T-helper 2 cell (primary cell): ENCODE data around the gene PCGF5.
A peak's percentile ranks its signal among the peaks of the same experiment; 100 is the strongest.
"Not testable (repeated sequence)": the region's sequence is repeated elsewhere in the genome, so short reads cannot be mapped to it uniquely, and the experiment has no call there.

Experiments used
- DNase-seq, 5 experiments: peaks; one replicate each; pipeline versions ENCODE4 v3.0.0 to v3.0.0-alpha.2; 2012 to 2022

PCGF5 gene

DNA sequence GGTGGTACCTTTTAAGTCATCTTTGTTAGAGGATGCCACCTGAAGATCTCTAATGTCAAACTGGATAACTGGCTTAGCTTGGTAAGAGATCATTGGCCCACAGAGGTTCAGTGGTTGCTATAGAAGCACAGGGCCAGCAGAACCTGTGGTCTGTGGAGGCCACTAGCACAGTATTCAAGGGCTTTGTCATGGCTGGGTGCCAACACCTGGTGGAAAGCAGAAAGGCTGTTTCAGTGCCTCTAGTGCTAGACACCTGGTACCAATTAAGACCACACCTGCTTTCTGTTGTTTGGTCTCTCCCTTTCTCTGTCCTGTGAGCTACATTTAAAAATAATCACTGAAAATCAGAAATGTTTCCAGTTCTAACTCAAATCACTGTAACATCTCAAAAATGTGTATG lies 10.0 kb upstream of the PCGF5 start:
- peak in 1 of 5 experiments; percentile 63 for DNase-seq

DNA sequence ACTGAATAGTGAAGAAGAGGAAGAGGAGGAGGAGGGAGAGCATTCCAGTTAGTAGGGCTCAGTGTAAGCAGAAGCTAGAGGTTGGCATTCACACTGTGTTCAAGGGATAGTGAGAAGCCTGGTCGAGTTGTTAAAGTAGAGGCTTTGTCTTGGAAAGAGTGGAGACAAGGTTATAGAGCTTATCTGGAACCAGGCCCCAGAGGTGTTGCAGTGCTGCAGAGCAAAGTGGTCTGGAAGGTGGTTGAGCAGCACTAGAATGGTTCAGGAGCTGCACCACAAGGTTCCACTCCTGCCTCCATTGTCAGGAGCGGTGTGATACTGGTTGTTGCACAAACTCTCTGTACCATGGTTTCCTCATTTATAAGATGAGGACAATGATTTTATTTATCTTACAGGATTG lies 8.8 kb upstream of the PCGF5 start:
- no peak for DNase-seq

DNA sequence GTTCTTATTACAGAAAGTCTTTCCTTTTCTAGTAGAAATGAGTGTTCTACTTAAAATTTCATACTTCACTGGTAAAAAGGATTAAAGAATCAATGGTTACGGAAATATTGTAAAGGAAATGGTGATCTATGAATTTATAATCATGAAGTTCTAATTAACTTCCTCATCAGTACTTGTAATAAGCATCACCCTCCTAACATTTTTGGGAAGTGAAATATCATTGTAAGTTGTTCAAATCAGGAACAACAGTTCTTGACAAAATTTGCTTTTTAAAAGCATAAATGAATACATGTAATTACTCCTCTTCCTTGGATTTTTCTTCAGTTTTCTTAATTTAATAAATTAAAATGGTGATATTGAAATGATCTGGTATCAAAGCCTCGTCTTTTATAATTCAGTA lies 5.6 kb upstream of the PCGF5 start:
- no peak for DNase-seq

- DNase-seq, result no peak
Observed at GRCh38 chr10:91215384-91215783, 5.1 kb upstream of the PCGF5 start.

GRCh38 chr10:91219371-91220193 lies 881 bp upstream of the PCGF5 start:
- no peak for DNase-seq

DNA sequence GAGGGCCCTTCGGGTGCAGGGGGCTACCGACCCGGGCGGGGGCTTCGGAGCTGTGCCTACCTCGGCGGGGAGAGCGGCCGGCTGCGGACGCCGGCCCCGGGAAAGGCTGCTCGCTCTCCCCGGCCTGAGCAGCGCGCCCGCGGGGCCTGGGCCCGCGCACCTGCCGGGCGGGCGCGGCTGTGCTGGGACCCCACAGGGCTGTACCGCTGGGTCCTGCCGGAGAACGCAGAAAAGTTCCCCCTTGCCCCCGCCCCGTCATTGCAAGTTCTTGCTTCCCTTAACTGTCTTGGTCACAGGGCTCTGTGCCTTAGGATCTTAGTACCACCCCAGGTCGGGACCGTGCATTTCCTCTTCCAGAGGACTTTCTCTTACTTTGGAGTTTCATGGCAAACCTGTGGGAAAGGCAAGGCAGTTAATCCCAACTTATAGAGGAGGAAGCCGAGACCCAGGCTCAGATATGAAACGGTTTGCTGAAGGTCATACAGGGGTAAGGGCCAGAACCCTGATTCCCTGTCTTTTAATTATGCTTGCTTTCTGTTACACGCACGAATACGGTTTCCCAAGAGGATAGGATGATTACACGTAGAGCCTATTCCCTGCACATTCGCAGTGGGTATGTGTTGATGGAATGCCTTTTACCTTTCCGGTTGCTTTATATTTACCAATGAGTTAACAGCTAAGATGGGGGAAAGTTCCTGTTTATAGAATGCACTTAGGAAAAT lies 652 bp downstream of the PCGF5 start:
- peak in 3 of 5 experiments; percentile 11 to 47 (median 12) for DNase-seq

DNA sequence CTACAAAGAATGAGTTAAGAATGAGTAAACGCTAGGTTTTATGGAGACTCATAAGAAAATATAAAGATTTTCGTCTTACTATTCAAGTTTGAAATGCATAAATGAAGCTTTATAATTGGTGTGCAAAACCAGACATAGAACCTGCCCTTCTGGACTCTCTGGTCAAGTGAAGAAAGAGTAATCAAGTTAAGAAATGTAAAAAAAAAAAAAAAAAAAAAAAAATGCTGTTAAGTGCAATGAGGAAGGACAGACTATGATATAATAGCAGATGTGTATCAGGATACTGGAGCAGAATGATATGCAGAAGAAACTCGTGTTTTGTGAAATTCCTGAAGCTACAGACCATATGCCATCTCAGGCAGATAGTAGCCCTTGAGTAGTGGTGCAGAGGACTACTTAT lies 5.6 kb downstream of the PCGF5 start:
- no peak for DNase-seq

GRCh38 chr10:91227576-91227975 lies 7.1 kb downstream of the PCGF5 start:
- DNase-seq, result peak in 1 of 5 experiments; percentile 66

DNA sequence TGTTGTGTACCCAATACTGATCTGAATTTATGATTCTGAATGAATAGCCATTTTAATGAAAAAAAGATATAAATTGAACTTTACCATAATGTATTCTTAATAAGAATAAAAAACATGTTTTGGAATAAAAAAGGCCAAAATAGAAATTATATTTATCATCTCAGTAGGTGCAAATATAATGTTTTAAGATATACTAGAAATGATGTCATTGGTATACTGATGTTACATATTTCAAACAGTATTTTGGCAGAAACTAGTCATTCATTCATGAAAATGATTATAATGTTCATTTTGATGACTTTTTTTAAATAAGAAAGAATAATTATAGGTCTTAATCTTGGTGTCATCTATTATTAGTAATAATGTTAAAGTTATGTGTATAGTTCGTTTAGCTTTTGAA lies 9.2 kb downstream of the PCGF5 start:
- no peak for DNase-seq

GRCh38 chr10:91238191-91238590 lies 17.7 kb downstream of the PCGF5 start:
- no peak for DNase-seq

GRCh38 chr10:91239789-91240188 lies 19.3 kb downstream of the PCGF5 start:
- DNase-seq, result no peak

GRCh38 chr10:91242940-91243339 lies 22.5 kb downstream of the PCGF5 start:
- DNase-seq, result peak in 1 of 5 experiments; percentile 29

DNA sequence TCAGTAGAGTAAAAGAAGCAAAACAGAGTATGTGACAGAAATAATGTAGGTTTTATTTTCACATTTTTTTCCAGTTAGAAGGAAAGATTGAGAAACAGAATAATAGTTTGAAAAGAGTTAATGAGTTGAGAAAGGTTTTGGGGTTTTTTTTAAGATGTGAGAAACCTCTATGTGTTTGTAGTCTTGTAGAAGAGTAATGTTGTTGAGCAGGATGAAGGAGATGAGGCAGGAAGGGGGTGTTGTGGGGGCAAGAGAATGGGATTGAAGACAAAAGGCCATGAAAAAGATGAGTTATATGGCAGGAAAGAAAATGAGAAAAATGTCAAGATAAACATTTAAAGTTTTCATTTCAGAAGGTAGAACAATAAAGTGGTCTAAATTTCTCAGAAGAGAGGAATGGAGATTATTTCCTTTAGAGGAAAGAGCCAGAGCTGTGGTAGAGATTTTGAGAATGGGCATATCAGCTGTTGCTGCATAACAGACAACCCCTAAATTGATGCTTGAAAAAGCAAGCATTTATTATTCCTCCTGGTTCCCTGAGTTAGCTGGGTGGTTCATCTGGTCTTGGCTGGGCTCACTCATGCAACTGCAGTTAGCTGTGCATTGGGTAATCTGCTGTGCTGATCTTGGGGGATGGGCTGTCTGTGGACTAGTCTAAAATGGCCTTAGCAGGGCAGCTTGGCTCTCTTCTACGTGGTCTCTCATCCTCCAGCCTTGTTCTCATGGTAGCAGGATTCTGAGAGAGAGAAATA lies 27.1 kb downstream of the PCGF5 start:
- peak in 1 of 5 experiments; percentile 14 for DNase-seq

DNA sequence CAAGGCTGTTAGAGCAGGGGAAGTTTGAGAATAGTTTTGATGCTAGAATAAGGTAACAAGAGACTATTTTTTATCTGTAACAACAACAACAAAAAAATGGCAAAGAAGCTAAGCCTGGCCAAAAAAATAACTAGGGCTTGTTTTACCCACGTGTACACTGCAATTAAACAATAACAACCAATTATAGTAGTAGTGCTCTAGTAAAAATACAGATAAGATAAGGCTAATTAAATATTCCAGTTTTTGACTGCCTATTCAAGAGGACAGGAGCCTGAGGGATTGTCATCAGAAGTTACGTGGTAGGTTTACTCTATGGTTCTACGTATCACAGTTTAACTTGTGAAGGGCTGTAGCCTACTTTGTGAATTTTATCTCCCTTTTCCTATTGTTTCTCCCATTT lies 29.2 kb downstream of the PCGF5 start:
- DNase-seq, result no peak

DNA sequence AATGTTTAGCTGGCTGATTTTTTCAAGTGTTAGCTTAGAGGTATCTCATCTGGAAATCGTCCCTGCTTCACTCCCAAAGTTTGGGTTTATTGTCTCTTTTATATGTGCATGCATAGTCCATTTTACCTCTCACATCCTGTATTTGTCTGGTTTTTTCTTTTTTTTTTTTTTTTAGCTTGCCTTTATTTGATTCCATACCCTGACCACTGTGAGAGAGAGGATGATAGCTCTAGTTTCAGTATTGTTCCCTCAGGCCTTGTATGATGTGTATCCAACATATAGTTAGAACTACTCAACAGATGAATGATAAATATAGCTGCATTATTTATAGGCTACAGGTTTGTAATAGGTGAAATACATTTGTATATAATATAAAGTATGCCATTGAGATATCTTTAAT lies 29.9 kb downstream of the PCGF5 start:
- DNase-seq, result peak in 1 of 5 experiments; percentile 35

GRCh38 chr10:91251430-91252056 lies 31.1 kb downstream of the PCGF5 start:
- peak in 4 of 5 experiments; percentile 14 to 70 (median 30) for DNase-seq

- no peak for DNase-seq
Observed at GRCh38 chr10:91253300-91253699, 32.8 kb downstream of the PCGF5 start.

DNA sequence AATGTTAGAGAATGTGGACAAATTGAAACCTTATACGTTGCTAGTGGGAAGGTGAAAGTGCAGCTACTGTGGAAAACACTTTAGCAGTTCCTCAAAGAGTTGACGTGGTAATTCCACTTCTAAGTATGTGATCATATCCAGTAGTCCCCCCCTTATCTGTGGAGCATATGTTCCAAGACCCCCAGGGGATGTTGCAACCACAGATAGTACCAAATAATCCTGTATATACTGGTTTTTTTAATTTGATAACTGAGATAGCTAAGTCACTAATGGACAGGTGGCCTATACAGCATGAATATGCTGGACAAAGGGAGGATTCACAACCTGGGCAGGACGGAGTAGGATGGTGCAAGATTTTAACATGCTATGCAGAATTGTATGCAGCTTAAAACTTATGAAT lies 36.8 kb downstream of the PCGF5 start:
- DNase-seq, result no peak

DNA sequence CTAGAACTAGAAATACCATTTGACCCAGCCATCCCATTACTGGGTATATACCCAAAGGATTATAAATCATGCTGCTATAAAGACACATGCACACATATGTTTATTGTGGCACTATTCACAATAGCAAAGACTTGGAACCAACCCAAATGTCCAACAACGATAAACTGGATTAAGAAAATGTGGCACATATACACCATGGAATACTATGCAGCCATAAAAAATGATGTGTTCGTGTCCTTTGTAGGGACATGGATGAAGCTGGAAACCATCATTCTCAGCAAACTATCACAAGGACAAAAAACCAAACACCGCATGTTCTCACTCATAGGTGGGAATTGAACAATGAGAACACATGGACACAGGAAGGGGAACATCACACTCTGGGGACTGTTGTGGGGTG lies 40.0 kb downstream of the PCGF5 start:
- not testable (repeated sequence) for DNase-seq

GRCh38 chr10:91271886-91272285 lies 51.4 kb downstream of the PCGF5 start:
- DNase-seq, result no peak

DNA sequence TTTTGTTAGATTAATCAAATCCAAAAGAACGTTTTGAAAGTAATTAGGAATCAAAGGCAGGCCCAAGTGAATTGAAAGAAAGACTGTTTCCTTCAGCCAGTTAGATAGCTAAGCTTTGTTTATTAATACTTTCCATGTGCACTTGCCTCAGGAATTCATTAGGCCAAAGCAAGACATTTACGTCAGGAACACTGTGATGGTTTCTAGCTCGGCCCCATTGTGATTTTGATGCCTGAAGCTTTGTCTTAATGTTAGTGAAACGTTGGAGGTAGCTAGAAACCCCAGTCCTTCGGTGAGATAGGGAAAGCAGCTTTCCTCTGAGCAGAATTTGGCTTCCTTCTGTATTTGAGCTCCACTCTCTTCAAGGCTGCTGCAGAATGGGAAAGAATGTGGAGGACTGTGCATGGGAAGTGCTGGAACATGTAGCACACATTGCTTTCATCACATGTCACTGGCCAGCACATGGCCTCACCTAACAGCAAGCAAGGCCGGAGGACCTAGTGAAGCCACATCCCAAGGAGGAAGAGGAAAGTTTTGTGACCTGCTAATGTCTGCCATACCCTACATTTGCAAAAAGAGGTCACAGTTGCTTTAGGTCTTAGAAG lies 64.1 kb downstream of the PCGF5 start:
- DNase-seq, result no peak

- DNase-seq, result no peak
Observed at GRCh38 chr10:91286572-91286971, 66.1 kb downstream of the PCGF5 start.
